Stimulated activated CD8-positive, alpha-beta memory T cell treated with anti-CD3 and anti-CD28 coated beads, Interleukin-4, amount 100 ng/mL, for 48 hours (primary cell): Measurements from ENCODE around the gene FBN2.
"Not testable (repeated sequence)": the region's sequence is repeated elsewhere in the genome, so short reads cannot be mapped to it uniquely, and the experiment has no call there.

Experiments
- DNase-seq: peaks from one replicate; pipeline ENCODE4 v3.0.0-alpha.2; 2020

FBN2 gene

DNA sequence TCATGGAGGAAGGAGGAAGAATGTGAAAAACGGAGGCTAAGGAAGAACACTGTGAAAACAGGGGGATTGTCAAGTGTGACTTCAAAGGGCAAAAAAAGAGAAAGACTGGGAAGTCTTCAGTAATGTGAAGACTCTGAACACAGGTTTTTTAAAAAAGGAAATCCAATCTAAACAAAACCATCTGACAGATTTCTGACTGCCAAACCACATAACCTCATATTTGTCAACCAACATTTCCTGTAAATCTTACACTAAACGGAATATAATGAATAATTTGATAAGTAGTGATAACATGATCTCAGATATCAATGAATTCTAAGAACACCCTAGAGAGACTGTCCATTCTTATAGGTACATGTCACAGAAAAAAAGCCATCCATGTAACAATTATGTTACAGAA, 124.7 kb downstream of the FBN2 start:
- DNase-seq: no peak

- DNase-seq: no peak
Observed at GRCh38 chr5:128412145-128412930, 125.7 kb downstream of the FBN2 start.

DNA sequence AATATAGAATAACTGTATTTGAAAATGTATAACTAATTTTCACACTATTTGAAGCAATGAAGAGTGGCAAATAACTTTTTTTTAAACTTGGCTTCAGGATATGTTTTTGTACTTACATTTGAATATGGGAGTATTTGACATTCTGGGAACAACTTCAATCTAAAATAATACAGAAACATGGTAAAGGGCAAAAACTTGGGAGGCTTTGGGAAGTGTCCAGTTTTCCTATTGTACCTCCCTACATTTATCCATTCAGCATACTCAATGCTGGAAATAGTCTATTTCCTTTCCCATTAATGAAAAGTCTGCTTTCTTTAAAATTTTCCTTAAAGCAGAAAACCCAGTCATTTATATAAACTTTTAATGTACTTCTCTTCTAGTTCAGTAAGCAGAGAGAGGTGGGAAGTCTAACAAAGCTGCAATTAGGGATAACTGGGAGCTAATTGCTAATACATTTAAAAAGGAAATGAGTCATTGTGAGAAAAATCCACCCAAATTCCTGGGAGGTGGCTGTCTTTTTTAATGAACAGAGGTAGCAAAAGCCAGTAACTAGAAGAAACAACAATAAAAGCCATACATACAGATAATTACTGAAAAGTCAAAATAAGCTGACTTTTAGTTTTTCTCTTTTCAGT, 128.8 kb downstream of the FBN2 start:
- DNase-seq: no peak

DNA sequence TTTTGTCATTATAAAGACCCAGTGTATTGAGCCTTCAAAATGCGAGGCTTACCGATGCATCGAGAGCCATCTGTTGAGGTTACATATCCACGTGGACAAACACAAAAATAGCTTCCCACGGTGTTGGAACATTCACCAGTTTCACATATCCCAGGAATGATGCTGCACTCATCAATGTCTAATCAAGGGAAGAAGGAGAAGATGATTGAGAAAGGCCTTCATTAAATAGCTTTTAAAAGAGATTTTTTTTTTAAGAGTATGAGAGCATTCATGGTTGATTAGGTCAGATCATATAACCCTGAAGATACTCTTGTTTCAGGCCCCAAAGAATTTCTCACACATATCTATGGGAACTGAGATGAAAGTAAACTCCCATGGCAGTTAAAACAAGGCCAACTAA, 129.4 kb downstream of the FBN2 start:
- no peak for DNase-seq

DNA sequence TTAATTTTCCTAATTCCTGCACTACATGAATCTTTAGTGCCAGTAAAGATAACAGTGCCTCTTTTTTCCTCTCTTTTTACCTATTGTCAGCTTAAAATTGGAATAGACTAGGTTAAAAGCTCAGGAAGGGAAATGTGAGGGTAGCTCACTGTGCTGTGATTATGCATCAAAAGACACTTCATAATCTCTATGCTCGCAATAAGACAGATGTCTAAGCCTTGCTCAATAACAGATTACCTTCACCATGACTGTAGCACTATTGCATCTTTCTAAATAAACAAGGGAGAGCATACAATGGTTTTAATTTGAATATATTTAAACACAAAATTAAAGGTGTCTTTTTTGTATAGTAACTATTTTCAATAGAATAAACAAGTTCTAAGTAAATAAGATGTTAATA, 130.1 kb downstream of the FBN2 start:
- DNase-seq: no peak

DNA sequence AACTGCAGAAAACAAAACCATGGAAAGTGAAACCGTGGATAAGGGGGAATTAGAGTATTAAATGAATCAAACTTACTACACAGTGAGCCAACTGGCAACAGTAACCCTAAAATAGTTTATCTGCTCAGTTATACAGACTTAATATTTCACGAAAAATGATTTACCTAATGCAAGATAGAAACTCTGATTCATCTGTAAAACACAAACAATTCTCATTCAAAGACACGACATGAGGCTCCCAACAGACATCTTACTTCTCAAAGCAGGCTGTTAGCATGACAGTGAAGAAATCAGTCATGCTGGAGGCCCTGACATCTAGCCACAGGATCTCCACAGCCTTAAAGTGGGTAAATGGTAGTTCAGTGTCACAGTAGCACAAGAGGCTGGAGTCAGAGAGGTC, 131.2 kb downstream of the FBN2 start:
- DNase-seq: no peak

DNA sequence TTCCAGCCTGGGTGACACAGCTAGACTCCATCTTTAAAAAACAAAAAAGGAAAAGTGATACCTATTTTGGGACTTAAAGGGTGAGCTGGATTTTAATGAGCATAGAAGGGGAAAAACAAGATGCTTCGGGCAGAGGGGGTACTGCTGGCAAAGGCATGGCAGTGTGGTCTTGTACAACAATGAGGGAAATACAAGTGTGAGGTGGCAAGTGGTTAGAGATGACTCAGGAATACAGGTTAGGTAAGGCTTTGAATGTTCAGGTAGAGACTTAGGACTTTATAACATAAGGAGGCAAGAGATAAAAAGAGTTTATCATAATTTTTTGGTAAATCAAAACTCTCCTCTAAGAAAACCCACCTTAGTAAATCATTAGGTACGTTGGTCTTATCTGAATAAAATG, 132.9 kb downstream of the FBN2 start:
- no peak for DNase-seq

GRCh38 chr5:128403333-128403732, 134.7 kb downstream of the FBN2 start:
- no peak for DNase-seq

- DNase-seq: no peak
Observed at GRCh38 chr5:128402506-128402905, 135.5 kb downstream of the FBN2 start.

- not testable (repeated sequence) for DNase-seq
Observed at GRCh38 chr5:128400766-128401165, 137.3 kb downstream of the FBN2 start.

DNA sequence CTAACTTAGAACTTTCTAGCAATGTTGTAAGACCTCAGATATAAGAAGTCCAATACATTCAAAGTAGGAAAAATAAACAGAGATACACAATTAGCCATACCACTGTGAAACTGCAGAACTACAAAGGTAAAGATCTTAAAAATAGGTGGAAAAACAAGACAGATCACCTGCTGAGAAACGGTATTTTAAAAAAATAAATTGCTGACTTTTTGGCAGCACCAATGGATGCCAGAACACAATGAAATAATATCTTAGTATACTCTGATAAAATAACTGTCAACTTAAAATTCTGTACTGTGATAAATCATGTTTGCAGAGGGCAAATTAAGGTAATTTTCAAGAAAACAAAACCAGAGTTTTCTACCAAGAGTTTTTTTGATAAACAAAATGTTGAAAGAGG, 138.9 kb downstream of the FBN2 start:
- no peak for DNase-seq

- no peak for DNase-seq
Observed at GRCh38 chr5:128397876-128398275, 140.2 kb downstream of the FBN2 start.

- DNase-seq: no peak
Observed at GRCh38 chr5:128395073-128395472, 143.0 kb downstream of the FBN2 start.

DNA sequence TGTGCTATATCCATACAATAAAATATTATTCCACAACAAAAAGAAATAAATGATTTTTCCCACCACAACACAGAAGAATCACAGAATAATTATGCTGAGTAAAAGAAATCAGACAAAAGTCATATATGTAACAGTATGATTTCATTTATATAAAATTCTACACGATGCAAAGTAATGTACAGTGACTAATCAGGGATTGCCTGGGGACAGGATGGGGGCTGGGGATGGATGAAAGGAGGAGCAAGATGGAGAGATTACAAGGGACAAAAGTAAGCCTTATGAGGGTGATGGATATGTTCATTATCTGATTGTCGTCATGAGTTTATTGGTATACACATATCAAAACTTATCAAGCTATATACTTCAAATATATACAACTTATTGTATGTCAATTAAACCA, 154.0 kb downstream of the FBN2 start:
- DNase-seq: no peak

- no peak for DNase-seq
Observed at GRCh38 chr5:128380337-128380736, 157.7 kb downstream of the FBN2 start.

DNA sequence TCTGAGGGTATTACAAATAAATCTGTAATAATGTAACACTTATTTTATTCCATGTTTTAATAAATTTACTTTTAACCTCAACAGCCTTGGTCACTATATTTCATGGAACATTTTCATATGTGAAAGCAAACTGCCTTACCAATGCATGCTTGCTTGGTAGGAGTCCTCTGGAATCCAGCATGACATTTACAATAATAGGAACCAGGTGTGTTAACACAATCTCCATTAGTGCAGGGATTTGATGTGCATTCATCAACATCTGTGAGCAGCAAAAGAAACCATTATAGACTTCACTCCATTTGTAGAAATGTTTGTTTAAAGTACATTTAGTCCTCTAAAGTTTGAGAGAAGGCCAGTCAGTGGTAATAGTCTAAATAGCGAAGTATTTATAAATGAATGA, 159.4 kb downstream of the FBN2 start:
- DNase-seq: no peak

GRCh38 chr5:128378196-128378595, 159.8 kb downstream of the FBN2 start:
- DNase-seq: no peak

DNA sequence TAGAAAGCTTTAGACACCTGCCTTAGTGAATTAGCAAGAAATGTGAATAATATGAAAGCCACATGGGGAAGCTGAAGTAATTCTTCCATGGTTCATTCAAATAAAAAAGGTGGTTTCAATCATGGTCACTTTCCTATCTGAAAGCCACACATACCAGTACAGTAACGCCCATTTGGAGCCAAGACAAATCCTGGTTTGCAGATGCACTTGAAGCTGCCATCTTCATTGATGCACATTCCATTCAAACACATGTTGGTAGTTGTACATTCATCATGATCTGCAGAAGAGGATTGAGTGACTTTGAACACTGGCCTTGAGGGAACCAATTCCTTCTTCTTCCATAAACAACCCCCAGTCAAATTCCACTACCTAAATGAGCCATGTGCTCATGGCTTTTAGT, 161.5 kb downstream of the FBN2 start:
- DNase-seq: no peak

DNA sequence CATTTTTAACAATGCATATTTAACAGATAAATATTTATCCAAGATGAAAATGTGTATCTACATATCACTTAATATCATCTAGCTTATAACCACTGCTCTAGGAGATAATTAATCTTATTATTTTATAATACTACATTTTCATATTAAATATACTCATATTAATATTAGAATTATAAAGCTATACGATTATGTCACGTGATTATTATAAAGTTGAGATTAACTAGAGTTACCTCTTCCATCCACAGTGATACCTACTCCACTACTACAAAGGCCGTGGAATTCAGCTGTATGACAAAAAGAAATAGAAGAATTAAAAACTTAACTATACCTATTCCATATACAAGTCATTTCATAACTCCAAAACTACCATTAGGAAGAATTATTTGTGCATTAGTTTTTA, 171.9 kb downstream of the FBN2 start:
- DNase-seq: no peak

DNA sequence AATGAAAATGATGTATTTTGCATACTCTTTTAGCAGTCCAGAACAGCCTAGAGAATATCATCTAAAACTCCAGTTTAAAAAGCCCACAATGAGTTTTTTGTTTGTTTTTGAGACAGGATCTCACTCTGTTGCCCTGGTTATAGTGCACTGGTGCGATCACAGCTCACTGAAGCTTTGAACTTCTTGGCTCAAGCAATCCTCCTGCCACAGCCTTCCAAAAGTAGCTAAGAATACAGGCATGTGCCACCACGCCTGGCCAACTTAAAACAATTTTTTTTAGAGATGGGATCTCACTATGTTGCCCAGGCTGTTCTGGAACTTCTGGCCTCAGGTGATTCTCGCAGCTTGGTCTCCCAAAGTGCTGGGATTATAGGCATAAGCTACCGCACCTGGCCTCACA, 175.7 kb downstream of the FBN2 start:
- no peak for DNase-seq

DNA sequence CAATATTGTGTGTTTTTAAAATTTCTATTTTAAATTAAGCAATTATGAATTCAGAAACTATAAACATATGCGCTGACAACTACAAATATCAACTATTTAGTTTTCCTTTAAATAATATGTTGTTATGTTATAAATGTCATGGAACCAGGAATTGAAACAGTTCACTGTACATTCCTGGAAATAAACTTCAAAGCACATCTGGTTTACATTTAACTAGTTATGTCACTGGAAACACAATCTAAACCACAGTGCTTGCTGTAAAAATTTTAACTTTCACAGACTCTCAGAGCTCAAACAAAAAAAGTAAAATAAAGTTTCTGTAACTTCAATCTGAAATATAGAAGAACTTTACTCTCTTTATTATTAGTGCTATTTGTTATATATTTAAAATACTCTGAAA, 179.2 kb downstream of the FBN2 start:
- DNase-seq: no peak

GRCh38 chr5:128357226-128357625, 180.8 kb downstream of the FBN2 start:
- no peak for DNase-seq

- no peak for DNase-seq
Observed at GRCh38 chr5:128355961-128356360, 182.1 kb downstream of the FBN2 start.

- no peak for DNase-seq
Observed at GRCh38 chr5:128353441-128354107, 184.5 kb downstream of the FBN2 start.
